Stimulated activated CD4-positive, alpha-beta T cell treated with anti-CD3 and anti-CD28 coated beads, Interleukin-12 subunit alpha, Interleukin-12 subunit beta, amount 100 ng/mL, for 24 hours (primary cell): ENCODE measurements around the gene SMTN.
"Not testable (repeated sequence)": the region's sequence is repeated elsewhere in the genome, so short reads cannot be mapped to it uniquely, and the experiment has no call there.

Source experiments
- DNase-seq, 2 experiments: peaks; one replicate each; pipeline ENCODE4 v3.0.0-alpha.2; 2020; ENCODE audit warnings: low read depth in 2 of 2

The SMTN gene

DNA sequence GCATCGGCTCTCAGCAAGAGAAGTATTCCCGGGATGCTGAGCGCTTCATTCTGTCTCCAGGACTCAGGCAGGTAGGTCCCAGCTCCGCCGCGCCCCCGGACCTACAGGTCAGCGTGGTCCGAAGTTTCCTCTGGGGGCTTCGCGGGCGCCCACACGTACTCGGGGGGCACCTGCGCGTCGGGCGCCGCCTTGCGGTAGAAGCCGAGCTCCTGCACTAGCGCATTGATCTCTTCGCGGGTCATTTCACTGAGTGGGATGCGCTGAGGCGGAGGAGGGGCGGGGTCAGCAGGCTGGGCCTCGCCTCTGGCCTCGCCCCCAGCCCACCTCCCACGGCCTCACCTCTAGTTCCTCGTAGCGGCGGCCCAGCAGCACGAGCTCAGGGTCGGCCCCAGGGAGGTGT, 23.8 kb downstream of the SMTN start:
- DNase-seq = no peak

DNA sequence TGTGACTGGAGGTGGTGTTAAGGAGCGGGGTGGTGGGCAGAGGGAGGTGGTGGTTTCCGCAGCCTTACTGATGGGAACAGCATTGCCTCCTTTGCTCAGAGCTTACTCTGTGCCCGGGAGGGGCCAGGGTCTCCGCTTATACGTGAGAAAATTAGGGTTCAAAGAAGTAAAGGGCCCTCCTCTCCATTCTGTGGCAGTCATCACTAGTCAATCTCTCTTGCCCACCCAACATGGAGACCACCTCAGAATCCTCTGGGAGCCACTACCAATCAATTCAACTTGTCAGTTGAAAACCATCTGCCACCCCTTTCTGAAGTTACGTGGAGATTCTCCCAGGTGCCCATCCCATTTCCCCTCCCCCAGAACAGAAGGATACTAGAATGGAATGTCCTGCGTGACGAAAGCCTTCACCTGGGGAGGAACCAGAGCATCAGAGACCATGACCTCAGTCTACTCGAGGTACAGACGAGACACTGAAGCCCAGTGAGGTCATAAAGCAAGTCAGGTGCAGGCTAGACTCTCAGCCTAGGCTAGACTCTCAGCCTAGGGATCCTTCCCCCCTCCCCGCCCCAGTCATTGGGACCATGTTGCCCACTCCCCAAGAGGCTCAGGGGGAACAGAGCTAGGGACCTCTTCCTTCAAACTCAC, 24.3 kb downstream of the SMTN start:
- no peak for DNase-seq

DNA sequence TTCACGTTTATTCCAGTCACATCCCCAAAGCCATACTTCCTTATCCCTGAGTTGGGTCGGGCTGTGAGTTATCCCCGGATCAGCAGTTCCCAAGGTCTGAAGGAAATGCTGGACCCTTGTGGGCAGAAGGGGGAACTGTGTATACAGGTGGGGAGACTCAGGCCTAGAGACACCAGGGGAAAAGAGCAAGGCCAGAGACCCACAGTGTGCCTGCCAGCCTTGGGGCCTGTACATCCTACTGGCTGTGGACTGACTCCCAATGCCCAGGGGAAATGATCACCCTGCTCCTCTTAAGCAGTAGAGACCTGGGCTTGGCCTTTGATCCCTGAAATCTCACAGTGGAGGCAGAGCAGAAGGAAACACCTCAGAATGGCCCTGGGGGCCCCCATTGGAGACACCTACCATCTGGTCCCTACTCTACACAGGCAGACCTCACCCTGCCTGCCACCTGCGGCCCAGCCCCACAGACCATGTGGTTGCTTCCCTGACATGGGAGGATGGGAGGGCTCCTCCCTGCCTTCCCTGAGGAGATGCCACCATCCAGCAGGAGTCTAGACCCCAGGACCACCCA, 25.0 kb downstream of the SMTN start:
- no peak for DNase-seq

DNA sequence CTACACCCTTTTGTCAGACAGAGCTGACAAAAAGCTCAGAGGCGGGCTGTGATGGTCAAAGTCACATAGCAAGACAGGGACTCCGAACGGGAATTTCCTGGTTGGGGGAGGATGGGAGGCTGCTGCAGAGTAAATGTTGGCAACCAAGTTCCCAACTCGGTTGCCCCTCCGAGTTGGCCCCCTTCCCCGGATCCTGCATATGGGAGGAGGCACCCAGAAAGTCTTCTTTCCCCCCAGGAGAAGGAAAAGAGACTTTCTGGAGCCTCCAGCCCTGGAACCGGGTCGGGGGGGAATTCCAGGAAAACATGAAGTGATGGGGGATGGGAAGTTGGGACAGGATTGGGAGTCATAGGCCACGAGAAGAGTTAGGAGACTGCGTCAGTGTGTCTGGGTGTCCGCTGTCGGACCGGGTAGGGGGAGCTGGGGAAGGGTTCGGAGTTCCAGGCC, 25.6 kb downstream of the SMTN start:
- no peak for DNase-seq

DNA sequence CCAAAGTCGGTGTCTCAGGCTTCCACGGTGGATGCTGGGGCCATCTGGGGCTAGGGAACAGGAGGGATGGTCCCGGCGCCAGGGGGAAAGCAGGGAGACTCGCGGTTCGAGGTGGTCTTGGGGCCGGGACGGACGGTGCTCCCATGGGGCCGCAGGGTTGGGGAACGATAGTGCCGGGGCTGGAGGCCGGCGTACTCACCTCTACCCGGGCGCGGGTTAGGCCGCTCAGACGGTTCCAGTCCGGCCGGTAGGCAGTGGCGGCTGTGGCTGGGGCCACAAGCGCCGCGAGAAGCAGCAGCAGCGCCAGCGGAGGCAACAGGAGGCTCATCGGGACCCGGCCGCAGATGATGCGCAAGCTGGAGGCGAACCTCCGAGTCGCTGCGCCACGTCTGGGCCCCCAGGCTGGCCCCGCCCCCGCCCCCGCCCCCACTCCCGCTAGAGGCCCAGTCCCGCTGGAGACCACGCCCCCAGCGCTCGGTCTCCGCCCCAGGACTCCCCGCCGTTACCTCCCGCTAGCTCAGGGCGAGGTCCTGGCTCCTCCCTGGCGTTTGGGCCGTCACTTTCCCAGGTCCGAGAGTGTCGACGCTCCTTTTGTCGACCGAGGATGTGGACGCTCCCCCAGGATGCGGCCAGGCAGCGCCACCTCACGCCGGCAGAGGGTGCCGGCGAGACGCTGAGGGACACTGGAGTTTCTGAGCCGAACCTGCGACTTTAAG, 26.2 kb downstream of the SMTN start, which contains the start of gene SELENOM:
Gene SELENOM, minus strand, starts transcription at position 391 of the 716 bp plus-strand sequence. Its CDS starts 63 bp downstream, at position 328.
- peak; percentile 73 to 86 for DNase-seq

DNA sequence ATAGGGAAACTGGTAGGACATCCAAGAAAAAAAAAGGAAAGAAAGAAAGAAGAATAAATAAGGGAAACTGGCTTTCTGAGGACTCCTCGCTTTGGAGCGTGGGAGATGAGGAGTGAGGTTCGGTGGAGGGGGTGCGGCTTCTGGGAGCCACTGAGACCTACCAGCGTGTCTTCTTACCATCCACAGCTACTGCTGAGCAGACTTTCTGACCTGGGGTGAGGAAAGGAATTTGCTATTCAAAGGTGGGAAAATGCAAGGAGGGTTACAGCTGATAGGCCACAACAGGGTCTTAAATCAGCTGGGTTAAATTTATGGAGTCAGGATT, 26.7 kb downstream of the SMTN start:
- no peak for DNase-seq

DNA sequence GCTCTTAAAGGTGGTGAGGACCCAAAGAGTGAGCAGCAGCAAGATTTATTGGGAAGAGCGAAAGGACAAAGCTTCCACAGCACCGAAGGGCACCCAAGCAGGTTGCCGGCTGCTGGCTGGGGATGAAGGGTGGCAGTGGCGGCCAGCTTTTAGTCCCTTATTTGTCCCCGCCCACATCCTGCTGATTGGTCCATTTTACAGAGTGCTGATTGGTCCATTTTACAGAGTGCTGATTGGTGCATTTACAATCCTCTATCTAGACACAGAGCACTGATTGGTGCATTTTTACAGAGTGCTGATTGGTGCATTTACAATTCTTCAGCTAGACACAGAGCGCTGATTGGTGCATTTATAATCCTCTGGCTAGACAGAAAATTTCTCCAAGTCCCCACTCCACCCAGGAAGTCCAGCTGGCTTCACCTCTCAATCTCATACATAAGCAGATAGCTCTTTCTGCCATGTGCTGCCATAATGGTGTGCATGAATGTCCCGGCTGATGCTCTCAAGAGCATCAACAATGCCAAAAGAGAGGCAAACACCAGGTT, 31.5 kb downstream of the SMTN start:
- not testable (repeated sequence) for DNase-seq

DNA sequence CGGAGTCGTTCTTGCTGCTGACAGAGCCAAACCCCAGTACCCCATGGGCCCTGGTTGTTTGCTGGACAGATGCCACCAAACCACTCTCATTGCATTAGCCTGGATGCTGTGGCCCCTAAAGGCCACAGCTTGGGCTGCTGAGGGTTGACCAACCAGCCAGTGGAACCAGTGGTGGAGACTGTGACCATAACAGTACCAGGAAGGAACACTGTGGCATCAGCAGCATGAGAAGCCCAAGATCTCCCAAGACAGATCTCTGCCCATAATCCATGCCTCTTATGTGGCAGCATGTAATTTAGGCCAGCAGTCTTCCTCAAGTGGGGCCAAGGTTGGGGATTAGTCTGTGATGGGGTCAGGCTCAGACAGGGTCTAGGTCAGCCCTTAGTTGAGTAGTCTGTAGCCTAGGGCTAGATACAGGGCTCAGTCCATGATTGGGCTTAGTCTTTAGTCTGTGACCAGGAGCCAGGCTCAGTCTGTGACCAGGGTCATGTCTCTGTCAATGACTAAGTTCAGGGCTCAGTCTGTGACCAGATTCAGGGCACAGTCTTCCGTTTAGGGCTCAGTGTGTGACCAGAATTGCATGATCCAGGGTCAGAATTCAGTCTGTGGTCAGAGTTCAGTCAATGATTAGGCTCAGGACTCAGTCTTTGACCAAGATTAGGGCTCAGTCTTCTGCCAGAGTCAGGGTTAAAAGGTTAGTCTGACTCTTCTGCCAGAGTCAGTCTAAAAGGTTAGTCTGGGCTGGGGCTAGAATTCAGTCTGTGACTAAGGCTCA, 37.1 kb downstream of the SMTN start:
- DNase-seq = no peak

DNA sequence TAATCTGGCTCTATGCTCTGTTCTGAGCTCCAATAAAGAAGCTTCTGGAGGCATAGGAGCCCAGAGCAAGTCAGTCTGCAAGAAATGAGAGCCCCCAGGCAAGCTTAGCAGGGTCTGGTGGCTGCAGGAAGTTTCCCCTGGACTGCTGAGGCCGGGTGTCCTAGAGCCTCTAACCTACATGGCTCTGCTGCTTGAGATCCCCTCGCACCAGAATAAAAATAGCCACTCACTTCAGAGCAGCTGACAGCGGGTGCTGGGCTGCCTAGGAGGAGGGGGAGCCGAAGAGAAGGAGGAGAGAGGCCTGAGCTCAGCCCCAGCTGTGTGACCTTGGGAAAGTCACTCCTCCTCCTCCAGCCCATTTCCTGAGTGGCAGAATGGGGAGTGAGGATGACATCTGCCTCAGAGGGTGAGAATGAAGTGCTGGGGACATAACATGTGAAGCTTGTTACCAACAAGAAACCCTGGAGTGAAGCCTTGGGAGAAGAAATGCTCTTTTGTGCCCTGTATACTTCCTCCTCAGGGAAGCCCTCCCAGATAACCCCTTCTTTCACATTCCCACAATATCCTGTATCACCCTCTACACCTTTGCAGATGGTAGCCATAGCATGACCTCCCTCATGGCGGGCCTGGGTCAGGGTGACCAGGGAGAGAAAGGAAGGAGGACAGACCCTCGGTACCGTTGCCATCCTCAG, 38.1 kb downstream of the SMTN start:
- no peak for DNase-seq

DNA sequence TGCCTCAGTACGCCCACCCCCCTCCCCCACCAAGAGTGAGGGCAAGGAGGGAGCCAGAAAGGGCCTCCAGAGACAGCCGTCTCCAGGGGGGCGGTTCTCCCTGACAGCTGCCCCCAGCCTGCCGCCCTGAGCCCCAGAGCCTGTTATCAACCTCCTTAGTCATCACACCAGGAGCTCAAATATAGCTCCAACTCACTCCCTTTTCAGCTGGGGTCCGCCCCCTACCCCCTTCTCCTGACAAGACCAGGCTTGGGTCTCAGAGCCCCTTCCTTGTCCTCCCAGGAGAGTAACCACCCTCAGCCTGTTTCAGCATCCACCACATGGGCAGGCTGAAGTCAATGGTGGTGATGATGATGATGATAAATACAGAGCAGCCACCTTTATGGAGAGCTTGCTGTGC, 39.1 kb downstream of the SMTN start:
- DNase-seq = no peak

DNA sequence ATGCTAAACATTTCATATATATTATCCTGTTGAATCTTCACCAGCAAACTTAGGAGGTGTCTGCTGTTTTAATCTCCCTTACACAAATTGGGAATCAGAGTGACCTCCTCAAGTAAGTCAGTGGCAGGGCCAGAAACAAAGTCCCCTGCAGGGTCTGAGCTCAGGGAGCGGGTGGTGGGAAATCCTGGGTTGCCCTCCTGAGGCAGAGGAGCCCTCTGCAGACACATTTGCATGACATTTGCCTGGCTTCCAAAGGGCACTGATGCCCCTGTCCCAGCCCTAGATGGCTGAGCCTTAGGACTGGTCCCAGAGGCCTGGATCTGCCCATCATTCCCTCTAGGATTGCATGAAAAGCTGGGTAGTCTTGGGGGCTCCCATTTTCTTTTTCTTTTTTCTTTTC, 39.5 kb downstream of the SMTN start:
- no peak for DNase-seq

DNA sequence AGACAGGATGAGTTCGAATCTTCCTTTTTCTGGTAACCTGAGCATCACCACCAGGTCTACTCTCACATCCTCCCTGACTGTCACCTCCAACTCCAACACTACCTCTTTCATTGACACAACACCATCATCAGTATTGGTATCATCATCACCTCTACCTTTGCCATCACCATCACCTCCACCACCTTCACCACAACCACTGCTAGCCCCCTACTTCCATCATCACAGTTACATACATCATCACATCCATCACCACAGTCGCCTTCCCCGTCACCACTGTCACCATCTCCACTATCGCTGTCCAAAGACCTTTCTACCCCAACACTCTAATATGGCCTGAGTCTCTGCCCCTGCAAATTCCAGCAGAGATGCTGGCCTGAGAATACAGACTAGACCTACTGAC, 40.3 kb downstream of the SMTN start:
- DNase-seq = no peak

DNA sequence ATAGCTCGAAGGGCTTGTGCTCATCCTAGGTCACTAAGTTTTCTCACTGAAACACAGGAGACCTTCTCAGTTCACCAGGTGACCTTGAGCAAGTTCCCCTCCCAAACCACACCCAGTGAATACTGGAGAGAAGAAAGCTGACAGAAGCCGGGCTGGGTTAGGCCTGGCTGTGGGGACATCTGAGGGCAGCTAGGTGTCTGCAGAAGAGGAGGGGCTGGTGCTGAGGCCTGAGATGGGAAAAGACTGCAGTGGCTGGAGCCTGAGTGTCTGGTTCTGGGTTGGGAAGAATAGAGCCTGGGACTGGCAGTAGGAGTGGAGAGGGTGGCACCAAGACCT, 41.0 kb downstream of the SMTN start:
- no peak for DNase-seq

DNA sequence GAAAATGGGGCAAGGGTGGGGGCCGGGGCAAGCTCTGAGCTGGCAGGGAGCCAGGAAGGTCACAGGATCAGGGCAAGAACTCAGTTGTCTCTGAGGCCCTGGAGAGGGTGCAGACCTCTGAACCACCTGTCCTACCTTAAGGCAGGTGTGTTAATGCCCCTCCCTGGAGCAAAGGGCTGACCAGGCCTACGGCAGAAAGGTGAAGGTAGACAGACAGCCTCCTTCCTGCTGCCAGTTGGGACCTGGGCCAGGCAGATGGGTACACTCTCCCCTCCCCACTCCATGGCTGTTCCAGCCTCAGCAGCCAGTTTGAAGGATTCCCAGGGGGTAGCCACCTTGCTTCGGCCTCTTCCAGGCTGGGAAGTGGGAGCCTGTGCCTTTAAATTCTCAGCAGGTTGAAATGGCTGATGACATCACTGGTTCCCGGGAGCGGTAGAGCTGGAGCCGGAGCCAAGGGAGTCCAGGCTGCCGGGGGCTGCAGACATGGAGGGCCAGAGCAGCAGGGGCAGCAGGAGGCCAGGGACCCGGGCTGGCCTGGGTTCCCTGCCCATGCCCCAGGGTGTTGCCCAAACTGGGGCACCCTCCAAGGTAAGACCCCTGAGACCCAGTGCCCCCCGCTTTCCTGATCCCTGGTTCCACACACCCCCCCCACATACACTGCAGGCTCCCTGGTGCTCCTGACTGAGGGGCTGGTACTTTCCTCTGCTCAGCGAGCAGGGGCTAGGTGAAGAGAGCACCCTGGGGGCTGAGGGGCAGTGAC, 41.6 kb downstream of the SMTN start, which contains the start of gene INPP5J:
Gene INPP5J, plus strand, starts transcription at position 435 of the 760 bp plus-strand sequence. Its CDS starts 49 bp downstream, at position 484.
- DNase-seq = no peak

DNA sequence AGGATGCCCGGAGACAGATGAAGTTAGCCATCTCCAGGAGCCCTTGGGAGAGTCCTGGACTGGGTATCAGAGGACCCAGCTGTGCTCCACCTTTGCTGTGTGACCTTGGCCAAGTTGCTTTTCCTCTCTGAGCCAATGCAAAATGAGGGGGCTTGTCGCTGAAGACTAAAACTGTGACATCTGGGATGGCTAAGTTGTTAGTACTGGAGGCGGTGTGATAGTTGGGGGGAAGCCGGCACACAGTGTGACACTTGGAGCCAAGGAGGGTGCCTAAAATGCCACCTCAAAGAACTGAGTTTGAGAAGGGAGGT, 42.1 kb downstream of the SMTN start:
- DNase-seq = no peak

DNA sequence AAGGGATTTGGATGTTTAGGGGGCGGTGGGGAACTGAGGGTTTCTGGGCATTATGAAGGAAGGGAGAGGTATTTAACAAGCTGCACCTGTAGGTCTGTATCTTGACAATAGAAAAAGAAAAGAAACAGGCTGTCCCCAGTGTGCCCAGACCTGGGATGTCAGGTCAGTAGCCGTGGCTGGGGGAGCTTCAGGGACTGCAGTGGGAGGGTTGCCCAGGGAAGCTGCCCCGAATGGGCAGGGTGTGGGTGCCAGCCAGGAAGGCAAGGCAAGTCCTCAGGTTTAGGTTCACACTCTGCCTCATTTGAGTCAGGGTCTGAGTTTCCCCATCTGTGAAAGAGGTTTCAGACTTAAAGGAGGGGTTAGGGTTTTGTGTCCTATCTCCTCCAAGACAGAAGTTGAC, 43.2 kb downstream of the SMTN start:
- no peak for DNase-seq

DNA sequence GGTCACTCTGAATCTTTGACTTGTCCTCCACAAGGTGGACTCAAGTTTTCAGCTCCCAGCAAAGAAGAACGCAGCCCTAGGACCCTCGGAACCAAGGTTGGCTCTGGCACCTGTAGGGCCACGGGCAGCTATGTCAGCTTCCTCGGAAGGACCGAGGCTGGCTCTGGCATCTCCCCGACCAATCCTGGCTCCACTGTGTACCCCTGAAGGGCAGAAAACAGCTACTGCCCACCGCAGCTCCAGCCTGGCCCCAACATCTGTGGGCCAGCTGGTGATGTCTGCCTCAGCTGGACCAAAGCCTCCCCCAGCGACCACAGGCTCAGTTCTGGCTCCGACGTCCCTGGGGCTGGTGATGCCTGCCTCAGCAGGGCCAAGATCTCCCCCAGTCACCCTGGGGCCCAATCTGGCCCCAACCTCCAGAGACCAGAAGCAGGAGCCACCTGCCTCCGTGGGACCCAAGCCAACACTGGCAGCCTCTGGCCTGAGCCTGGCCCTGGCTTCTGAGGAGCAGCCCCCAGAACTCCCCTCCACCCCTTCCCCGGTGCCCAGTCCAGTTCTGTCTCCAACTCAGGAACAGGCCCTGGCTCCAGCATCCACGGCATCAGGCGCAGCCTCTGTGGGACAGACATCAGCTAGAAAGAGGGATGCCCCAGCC, 43.8 kb downstream of the SMTN start:
- no peak for DNase-seq

DNA sequence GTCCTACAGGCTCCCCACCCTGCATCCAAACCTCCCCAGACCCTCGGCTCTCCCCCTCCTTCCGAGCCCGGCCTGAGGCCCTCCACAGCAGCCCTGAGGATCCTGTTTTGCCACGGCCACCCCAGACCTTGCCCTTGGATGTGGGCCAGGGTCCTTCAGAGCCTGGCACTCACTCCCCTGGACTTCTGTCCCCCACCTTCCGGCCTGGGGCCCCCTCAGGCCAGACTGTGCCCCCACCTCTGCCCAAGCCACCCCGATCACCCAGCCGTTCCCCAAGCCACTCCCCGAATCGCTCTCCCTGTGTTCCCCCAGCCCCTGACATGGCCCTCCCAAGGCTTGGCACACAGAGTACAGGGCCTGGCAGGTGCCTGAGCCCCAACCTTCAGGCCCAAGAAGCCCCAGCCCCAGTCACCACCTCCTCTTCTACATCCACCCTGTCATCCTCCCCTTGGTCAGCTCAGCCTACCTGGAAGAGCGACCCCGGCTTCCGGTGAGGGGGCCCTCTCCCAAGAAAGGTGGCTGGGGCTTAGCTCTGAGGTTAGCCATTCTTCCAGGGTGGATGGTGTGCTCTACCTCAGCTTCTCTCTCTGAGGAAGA, 44.5 kb downstream of the SMTN start:
- no peak for DNase-seq

DNA sequence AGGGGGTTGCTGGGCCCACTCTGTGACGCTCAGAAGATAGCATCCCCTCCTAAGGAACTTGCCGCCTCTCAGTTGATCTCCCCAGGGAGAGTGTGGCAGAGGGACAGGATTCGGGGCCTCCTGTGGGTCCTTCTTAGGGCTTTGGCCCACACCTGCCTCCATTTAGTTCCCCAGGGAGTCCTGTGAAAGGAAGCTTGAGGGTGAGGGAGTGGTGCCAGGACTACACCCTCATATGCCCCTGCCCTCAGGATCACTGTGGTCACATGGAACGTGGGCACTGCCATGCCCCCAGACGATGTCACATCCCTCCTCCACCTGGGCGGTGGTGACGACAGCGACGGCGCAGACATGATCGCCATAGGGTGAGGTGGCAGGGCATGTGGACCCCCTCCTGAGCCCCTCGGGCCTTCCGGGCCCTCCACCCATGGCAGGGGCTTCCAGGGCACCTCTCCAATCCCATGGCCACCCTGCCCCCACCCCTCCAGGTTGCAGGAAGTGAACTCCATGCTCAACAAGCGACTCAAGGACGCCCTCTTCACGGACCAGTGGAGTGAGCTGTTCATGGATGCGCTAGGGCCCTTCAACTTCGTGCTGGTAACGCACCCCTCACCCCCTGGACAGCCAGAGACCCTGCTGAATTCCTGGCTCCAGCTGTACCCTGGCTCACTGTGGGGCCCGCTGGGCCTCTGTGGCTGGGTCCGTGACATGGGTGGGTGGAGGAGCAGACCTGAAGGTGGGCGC, 45.2 kb downstream of the SMTN start:
- no peak for DNase-seq

DNA sequence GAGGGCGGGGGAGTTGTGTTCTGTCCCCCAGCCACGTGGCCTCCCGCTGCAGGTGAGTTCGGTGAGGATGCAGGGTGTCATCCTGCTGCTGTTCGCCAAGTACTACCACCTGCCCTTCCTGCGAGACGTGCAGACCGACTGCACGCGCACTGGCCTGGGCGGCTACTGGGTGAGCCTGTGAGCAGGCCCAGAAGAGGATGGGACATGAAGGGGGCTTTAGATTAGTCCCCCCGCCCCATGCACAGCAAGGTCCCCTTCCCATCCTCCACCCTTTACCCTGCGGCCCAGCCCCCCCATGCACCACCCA, 45.7 kb downstream of the SMTN start:
- DNase-seq = no peak
